Fibroblast of skin of back (primary cell): ENCODE data around the gene KLRC2.
"Not testable (repeated sequence)": the region's sequence is repeated elsewhere in the genome, so short reads cannot be mapped to it uniquely, and the experiment has no call there.

Experiments used
- DNase-seq: peaks from one replicate; pipeline ENCODE4 v3.0.0-alpha.2; 2013

Gene KLRC2

GRCh38 chr12:10404798-10405197 lies 31.0 kb downstream of the KLRC2 start:
- no peak for DNase-seq

DNA sequence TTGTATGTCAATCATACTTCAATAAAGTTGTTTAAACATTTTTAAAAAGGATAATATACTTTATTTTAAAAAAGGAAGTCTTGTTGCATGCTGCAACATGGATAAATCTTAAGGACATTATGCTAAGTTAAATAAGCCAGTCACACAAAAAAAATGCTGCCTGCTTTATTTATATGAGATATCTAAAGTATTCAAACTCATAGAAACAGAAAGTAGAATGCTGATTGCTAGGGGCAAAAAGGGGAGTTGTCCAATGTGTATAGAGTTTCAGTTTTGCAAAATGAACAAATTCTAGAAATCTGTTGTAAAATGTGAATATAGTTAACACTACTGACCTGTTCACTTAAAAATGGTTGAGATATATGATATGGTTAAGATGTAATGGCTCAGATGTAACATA lies 35.0 kb downstream of the KLRC2 start:
- peak; percentile 14 for DNase-seq

DNA sequence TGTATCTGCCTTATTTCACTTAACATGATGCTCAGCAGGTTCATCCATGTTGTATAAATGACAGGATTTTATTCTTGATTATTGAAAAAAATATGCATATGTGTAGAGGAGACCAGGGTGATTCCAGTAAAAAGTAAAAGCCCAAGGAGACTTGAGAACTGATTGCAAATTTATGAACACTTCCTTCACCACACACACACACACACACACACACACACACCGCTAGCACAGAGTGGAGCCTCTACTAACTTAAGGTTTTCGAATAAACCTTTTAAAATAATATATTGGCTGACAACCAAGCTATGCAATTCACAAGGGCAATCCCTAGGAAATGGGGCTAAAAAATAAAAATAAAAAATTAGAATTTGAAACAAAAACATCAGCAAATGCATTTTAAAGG lies 37.6 kb downstream of the KLRC2 start:
- no peak for DNase-seq

DNA sequence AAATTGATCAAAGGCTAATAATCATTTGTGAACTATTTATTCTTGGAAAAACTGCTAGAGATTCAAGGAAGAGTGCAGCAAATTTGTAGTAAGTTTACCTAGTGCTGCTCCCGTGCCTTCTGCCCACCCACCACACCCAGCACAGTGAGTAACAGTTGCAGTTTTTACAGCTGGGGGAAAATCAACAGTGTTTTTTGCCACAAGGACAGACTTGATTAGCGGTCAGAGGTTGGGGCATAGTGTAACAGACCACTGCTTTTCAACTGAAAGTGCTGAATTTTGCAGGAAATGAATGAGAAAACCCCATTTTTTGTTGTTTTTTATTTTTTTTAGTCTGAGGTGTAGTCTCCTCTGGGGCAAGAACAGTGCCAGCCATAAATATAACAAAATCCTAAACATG lies 38.5 kb downstream of the KLRC2 start:
- DNase-seq: no peak

DNA sequence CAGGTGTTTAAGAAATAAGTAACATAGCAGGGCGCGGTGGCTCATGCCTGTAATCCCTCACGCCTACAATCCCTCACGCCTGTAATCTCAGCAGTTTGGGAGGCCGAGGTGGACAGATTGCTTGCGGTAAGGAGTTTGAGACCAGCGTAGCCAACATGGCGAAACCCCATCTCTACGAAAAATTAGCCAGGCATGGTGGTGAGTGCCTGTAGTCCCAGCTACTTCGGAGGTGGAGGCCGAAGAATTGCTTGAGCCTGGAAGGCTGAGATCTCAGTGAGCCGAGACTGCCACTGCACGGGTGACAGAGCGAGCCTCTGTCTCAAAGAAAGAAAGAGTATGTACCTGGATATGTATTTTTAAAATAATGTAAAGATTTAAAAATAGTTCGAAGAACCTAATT lies 39.6 kb downstream of the KLRC2 start:
- not testable (repeated sequence) for DNase-seq

DNA sequence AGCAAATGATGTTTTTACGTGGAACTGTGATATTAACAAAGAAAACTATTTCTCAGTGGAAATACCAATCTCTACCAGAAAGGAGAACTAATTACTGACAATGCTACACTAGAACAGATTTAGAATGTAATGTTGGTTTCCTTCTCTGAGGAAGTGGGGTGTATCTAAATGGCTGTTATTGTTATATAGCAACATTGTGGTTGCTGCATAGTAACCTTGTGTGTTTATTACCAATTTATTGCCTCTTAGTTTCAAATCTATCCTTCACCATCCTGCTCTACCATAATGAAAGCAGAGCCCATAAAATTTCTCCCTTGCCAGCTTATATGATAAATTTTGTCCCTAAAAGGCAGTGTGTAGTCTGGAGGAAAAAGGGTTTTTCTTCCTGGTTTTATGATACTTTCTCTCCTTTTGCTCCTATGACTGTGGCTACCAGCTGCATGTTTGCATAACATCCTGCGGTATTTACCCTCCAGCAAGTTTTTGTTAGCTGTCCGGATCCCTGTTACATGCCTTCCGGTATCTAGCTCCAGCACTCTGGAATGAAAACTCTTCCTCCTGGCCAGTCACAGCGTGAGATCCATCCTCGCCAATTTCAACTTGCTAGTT lies 40.3 kb downstream of the KLRC2 start:
- peak; percentile 90 for DNase-seq

DNA sequence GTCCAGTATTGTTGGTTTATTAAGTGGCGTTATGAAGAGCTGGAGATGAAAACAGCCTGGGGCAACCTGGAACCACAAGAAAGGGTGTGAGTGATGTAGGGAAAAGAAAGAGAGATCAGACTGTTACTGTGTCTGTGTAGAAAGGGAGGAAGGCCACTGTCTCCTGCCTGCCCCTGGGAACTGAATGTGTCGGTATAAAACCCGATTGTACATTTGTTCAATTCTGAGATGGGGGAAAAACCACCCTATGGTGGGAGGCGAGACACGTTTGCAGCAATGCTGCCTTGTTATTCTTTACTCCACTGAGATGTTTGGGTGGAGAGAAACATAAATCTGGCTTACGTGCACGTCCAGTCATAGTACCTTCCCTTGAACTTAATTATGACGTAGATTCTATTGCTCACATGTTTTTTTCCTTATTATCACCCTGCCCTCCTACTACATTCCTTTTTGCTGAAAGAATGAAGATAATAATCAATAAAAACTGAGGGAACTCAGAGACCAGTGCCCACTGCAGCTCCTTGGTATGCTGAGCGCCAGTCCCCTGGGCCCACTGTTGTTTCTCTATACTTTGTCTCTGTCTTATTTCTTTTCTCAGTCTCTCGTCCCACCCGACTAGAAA lies 41.2 kb downstream of the KLRC2 start:
- not testable (repeated sequence) for DNase-seq

GRCh38 chr12:10393291-10393690 lies 42.5 kb downstream of the KLRC2 start:
- no peak for DNase-seq

DNA sequence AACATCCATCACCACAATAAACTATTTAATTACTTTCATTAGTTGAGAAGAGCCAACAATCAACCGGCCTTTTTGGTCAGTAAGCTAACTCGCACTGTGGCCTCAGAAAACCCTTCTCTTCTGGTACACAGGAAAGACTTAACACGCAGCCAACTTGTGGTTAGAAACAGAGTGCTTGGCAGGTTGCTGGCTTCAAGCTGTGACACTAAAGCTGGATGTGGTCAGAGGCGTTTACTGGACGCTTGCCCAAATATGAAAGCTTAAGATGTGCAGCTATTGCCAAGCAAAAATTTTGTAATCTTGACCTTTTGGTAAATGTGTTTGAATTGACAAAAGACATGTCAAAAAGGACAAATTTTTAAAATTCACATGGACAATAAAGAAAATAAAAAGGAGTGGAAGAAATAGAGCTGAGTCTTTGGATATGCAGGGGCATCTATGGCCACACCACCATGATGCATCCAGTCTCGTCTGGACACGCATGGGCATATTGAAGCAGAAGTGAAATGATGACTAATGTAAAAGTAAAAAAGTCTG lies 43.3 kb downstream of the KLRC2 start:
- peak; percentile 90 for DNase-seq

GRCh38 chr12:10390991-10391390 lies 44.8 kb downstream of the KLRC2 start:
- not testable (repeated sequence) for DNase-seq

DNA sequence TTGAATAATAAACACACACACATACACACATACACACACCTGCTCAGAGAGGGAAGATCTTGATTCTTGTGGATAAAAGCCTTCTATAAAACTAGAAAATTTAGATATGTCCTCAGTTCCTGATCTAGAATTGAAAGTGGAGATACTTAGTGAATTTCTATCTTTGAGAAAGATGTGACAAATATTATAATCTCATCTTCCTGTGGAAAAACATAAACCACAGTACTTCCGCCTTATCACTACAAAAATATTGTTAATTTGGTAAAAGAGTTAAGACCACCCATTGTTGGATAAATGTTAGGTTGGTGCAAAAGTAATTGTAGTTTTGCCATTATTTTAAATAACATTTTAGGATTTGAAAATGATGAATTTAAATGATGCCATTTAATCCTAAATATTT lies 45.9 kb downstream of the KLRC2 start, which contains the start of gene KLRK1:
TSS of gene KLRK1 (minus strand) at position 138 of the 400 bp plus-strand sequence. CDS start 1,231 bp downstream, outside the sequence.
- DNase-seq: no peak

- no peak for DNase-seq
Measured at GRCh38 chr12:10388624-10389413, 47.0 kb downstream of the KLRC2 start.

GRCh38 chr12:10387498-10387897 lies 48.3 kb downstream of the KLRC2 start:
- not testable (repeated sequence) for DNase-seq

DNA sequence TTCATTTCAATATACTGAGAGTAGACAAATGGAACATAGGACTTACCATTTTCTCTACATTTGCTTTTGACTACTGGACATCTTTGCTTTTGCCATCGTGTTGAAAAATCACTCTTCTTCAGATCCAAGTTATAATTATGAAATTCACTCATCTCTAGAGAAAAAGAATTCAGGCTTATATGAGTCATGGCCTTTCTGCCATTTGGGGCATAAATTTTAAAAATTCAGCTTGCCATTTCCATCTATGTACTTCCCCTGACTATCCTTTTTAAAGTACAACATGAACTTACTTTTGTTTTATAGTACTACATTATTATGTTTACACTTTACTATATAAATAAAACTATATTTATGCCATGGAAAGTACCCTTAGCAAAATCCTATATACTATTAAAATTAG lies 49.0 kb downstream of the KLRC2 start:
- DNase-seq: no peak

GRCh38 chr12:10385166-10385613 lies 50.6 kb downstream of the KLRC2 start:
- peak; percentile 87 for DNase-seq

- no peak for DNase-seq
Measured at GRCh38 chr12:10384191-10384590, 51.6 kb downstream of the KLRC2 start.

GRCh38 chr12:10381928-10382628 lies 53.7 kb downstream of the KLRC2 start:
- DNase-seq: no peak
